GM04504 (cell line): ENCODE measurements around the gene SPATA12.
"Not testable (repeated sequence)": the region's sequence is repeated elsewhere in the genome, so short reads cannot be mapped to it uniquely, and the experiment has no call there.

Experiments
- DNase-seq: peaks from one replicate; pipeline ENCODE4 v3.0.0-alpha.2; 2012; ENCODE audit warnings: low read depth

The SPATA12 gene

DNA sequence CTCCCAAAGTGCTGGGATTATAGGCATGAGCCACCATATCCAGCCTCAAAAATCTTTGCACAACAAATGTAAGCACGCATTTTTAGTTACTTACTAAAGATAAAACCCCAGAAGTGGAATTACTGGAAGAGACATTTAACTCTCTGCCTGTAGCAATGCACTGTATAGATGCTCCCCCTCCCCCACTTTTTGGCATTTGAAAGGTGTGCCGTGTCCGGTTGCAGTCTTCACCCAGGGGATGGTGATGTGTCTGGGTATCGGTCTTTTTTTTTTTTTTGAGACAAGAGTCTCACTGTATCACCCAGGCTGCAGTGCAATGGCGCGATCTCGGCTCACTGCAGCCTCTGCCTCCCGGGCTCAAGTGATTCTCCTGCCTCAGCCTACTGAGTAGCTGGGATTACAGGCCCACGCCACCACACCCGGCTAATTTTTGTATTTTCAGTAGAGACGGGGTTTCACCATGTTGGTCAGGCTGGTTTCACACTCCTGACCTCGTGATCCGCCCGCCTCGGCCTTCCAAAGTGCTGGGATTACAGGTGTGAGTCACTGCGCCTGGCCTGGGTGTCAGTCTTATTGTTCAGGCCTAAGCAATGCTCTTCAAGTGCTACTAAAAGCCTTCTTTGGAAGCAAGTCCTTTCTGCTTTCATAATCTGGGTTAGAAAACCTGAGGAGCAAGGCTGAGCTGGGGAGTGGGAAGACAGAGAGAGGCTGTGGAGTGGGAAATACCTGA lies 23.0 kb downstream of the SPATA12 start:
- not testable (repeated sequence) for DNase-seq

DNA sequence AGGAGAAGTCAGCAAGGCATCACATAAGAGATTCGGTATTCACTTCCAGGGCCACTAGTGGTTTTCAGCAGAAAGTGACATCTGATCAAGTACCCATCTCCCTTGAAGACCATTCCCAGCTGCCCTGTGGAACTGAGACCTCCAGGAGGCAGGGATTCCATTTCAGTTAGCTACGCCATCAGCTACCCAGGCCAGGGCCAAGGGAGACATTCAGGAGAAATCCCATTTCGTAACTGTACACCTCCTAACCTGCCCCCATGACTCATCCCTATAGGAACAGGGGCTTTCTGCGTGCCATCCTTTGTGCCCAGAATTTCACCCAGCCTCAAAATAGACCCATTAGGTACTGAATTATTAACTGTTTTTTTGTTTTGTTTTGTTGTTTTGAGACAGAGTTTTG lies 24.7 kb downstream of the SPATA12 start:
- DNase-seq = no peak

DNA sequence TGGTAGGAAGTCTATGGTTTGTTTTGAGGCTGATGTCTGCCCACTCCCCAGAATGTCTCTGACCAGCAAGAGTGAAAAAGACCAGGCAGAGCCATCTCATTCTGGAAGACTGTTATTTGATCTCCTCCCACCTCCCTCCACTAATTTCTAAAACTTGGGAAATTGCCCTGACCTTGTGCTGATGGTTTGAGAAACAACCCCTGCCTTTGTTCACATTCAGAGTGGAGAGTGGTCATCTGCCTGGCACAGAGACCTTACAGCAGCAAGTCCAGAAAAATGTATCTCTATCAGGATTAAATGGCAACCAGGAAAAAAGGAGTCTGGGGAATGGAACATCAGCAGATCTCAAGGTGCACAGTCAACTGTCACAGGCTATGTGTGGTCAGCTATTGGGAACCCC lies 25.7 kb downstream of the SPATA12 start:
- DNase-seq = no peak

DNA sequence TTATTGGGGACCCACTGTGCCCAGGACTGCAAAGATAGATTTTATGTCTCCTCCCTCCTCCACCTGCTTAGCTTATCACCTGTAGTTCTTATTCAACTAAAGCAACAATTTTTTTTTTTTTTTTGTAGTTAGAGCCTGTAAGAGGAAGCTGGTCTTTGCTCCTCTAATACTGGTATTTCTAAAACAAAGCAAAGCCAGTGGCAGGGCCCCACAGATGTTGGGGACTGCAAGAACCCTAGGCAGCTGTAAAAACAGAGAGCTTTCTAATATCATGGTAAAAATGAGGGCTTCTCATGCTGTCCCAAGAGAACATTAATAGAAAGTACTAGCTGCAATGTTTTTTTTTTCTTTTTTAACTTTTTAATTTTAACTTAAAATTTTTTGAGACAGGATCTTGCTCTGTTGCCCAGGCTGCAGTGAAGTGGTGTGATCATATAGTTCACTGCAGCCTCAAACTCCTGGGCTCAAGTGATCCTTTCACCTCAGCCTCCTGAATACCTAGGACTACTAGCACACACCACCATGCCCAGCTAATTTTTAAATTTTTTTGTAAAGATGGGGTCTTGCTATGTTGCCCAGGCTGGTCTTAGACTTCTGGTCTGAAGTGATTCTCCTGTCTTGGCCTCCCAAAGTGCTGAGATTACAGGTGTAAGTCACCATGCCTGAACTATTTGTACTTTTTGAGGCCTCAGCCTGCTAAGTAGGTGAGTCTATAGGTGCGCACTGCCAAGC lies 27.1 kb downstream of the SPATA12 start:
- DNase-seq = no peak

DNA sequence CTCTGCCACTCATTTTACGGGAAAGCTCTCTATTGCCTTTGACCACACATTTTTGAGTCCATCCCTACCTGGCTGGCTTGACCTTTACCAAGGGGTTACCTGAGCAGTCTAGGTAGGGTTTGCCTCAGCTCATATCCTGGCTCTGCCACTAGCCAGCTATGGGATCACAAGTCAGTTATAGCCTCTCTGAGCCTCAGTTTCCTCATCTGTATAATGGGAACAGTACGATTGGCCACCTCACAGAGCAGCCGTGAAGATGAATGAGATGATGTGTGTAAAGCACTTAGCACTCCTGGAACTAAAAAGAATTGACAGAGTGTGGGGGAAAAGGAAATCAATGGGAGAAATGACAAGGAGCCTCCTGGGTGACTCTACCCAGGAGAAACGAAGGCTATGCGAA lies 28.0 kb downstream of the SPATA12 start:
- DNase-seq = no peak

DNA sequence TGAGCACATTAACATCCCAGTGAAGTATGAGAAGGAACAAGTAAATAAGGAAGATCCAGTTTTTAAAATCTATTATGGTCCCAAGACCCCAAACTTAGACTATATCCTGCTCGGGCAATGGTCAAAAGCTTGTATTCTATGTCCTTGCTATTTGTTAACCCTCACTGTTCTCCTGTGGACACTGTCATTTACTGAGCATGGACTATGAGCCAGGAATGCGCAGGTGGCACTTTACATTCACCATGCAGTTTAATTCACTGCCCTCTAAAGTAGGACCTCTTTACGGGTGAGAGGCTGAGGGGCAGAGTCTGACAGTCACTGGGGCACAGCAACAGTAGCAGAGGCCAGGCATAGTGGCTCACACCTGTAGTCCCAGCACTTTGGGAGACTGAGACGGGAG lies 28.6 kb downstream of the SPATA12 start:
- no peak for DNase-seq

DNA sequence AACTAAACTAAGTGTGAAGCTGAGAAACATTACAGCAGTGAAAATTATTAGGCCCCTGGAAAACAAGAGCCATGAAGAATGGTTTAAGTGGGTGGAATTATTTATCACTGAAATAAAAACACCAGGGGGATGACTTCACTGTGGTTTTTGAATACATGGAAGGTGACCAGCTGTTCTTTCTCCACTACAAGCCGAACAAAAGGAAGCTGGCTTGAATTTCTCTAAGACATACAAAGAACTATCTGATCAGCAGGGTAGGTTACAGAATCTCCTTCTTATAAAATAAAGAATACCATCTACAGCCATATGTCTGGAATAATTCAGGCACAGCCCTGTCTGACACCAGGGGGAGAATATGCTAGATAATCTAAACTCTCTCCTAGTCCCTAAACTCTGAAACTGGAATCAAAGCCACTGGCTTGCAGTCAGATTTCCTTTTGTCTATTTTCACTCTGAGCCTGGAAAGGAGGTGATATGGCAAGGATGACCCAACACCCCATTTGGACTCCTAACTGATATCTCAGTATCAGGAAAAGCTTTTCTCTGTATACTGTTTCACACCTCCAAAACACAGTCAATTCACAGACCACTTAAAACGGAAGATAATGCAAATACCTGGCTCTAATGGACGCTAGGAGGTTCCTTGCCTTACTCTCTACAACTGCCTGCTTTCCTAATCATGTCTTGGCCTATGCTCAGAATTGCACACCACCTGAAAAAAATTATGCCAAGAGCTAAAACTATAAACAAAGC lies 31.2 kb downstream of the SPATA12 start:
- DNase-seq = no peak

DNA sequence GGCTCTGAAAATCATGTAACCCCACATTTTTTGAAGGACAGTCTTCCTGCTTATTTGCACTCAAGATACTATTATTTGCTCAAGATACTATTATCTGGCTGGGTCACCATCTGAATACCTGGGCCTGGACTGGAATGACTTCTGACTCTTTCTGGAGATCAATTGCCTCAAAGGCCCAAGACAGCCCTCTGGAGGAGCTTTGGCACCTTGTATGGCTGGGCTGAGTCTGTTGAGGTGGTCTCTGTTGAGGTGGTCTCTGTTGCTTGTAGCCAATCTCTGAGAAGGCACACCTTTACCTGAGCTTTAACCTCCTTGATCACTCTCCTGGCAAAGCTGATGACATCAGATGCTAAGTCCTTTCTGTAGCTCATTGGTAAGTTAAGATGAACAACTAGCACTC lies 33.0 kb downstream of the SPATA12 start:
- no peak for DNase-seq

DNA sequence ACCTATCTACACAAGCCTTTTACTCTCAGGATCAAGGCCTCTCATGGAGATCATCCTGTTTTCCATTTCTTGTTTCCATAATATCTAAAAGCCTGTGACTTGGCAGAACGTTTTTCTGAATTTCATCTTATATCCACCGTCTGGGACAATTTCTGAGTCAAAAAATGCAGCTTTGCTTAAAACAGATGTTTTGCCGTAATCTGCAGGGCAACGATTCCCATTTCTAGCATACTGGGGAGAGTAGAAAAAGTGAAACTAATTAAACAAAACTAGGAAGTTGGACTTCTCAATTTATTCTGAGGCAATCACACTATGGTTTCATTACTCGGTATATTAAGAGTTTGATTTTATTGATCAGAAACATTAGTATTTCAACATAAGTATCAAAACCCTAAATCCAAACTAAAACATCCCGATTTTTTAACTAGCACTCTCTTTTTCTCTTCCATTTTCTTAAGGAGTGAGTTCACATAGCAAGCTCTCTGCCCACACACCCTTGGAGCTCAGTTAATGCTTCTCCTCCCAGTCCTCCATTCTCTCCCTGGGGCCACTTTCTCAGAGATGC lies 33.6 kb downstream of the SPATA12 start:
- no peak for DNase-seq

DNA sequence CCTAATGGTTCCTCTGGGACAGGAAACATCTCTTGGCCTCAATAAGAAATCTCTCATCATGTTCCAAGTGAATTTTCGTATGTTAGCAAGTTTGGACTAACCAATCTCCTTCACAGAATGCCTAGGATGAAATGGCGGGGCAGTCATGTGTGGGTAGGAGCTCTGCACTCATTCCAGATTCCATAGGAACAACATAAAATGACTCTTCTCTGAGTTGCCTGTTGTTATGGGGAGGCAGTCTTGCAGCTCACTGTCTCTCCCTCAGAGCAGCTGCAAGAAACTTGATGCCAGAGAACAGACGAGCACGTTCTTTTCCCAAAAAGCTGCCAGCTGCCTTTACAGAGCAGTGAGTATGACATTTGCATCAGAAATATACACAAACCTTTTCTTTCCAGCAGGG lies 34.1 kb downstream of the SPATA12 start:
- DNase-seq = no peak

DNA sequence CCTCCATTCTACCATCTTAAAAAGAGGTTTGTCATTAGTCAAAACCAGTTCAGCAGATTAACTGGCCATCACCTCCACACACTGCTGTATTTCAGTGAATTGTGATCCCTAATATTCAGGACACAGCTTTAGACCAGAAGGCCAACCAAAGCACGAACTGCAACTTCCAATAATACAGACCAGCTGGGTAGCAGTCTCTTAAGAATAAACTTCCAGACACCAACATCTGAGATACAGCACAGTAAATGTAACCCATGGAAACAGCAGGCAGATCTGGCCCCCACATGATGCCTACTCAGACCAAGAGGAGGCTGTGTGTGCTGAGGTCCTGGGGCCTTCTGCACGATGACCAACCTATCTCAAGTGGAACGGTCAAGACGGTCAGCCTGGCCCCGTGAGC lies 34.9 kb downstream of the SPATA12 start:
- DNase-seq = no peak

DNA sequence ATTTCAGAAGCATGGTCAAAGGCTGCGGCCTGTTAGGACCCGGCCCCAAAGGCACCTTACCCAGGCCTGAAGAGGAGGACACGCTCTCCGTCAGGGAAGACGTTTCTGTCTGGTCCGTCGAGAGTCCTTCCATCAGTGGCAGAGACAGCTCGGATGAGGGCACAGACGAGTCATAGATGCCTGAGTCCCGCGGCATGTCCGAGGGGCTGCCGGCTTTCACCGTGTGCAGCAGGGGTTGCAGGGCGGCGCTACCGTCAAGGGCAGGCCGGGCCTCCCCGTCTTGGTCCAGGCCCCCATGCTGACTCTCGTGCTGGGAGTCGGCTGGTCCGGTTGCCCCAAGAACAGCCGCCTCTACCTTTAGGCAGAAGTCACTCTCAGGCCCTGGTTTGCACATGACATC lies 37.1 kb downstream of the SPATA12 start:
- DNase-seq = no peak

DNA sequence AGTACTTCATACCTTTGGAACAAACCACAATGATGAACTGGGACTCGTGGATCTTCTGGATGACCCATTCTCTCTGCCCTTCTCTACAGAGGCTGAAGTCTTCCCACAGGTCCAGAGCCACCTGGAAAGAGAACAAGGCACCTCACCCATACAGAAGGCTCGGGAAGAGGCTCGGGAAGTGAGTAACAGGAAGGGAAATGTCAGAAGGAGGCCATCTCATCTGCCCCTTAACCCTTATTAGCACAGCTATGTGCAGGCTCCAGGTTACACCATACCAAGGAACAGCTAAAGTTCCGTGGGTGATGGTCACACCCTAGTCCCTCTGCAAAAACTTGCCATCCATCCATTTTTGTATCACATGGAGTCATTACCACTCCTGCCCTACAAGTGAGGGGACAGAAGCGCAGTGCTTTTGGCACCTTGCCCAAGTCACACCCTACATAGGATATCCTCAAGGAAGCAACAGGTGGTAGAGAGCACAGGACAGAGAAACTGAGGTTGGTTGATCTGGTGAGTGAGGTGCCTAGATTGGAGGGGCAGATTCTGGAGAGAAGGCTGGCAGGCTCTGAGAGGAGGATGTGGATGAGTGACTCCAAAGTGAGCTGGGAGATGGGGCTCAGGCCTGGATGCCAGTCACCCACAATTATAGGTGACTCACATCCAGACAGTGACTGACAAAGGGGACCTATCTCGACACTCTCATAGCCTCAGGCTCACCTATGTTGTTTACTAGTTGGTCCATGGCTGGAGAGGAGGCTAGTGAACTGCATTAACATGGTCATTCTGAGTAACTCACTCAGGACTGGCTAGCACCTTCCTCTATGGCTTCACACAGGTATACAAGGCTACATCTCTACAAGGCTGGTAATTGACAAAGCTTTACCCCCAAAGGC lies 38.2 kb downstream of the SPATA12 start:
- no peak for DNase-seq

DNA sequence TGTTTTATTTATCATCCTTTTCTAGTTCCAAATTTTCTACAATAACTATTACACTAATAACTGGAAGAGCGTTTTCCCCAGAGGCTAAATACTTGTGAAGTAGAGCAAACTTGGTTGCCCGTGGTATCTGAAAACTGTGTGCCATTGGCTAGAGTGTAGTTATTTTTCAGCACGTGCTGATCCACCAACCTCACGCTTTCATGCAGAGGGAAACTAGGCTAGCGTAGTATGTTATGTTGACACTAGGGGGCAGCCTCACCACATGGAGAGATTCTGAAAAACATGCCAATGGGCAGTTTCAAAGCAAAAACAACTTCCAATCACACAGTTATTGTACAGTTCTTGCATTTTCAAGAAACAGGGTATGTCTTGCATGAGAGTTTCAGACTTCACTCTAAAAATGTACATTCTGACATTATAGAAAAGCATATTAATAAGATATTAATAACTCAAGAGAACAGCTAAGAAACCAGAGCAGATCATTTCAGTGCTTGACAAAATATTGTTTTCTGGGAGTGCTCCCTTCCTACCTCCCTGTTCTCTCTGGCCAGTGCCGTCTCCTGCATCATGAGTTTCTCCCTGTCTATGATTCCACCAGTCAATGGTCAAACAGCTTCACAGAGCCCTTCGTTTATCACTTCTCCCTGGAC lies 39.7 kb downstream of the SPATA12 start:
- DNase-seq = peak; percentile 47

DNA sequence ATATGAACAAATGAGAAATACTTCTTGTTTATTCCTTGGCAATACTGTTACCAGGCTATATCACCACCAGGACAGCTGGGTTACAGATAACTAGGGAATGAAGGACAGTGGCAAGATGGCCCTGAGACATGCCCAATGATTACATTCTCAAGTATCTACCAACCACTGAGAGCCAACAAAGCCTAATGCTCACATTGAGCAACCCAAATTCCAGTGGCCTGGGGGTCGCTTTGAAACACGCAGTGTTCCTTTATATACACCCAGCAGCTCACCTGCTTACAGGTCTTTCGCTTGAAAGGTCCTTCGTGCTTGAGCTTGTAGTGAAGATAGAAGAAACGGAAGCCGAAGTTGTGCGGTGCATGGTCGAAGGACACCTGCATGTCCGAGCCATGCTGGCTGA lies 45.1 kb downstream of the SPATA12 start:
- DNase-seq = no peak

DNA sequence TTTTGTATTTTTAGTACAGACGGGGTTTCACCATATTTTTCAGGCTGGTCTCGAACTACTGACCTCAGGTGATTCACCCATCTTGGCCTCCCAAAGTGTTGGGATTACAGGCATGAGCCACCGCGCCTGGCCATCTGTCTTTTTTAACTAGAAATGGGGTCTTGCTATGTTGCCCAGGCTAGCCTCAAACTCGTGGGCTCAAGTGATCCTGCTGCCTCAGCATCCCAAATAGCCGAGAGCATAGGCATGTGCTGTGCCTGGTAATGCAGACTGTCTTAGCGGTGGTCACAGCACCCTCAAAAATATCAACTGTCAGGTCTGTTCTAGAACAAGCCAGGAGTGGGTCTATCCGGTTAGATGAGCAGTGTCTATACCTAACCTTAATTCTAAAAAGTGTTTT lies 48.2 kb downstream of the SPATA12 start:
- DNase-seq = no peak

DNA sequence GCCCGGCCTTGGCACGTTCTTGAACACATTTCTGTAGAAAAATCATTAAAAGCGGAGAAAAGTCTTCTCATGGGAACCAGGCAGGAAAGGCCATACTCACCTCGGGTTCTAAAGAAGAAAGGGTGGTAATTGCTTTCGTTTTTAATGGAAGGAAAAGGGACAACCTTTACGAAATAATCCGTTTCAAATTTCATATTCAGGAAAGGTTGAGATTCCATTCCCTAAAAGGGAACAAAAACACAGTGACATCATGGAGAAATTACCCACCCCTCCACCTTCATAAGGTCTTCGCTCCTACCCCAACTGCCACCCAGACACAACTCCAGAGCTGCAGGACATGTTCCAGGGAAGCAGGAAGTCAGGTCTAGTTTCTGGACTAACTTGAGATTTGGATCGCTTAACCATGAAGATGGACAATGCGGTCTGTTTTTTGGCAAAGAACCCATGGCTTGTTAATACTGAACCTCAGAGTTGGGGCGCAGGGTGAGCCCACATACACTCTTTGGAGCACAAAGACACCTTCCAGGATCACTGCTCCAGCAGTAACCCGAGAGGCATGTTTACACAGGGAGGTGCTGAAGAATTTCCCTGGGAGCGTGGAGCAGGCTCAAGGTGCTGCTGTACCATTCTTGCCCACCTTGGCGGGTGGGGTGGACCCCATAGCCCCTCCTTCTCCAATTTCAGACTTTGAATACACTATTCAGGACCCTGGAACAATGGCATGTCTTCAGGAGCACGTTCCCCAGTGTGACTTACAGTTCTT lies 49.2 kb downstream of the SPATA12 start:
- no peak for DNase-seq

DNA sequence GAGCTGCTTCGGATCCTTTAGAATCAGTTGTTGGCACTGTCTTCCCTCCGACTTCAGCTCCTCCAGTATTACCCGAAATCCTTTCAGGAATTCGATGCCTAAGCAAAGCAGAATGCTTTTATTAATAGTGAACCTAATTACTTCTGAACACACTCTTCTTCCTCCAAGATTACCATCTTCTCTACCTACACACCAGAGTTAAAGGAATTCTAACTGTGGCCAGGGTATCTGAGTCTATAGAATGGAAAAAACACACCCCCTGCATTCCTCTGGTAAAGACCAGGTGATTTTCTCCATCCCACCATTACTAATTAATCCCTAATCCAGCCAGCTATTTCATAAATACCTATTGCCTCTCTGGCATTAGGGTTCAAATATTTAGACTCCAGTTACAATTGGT lies 49.8 kb downstream of the SPATA12 start:
- DNase-seq = no peak

DNA sequence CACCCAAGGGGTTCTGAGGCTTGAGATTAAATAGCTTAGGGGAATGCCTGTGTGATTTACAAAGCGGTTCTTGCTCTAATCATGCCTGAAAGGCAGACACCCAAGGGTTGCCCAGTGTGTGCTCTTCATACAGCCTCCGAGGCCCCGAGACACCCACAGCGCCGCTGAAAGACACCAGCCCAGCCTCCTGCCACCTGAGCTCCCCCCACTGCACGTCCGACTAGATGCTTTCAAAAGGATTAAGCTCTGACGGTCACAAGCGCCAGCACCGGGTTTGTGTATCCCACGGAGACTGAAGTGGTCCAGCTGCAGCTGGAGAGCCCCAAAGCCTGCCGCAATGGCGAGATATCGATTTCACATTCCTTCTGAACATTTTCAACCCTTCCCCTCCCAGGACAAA lies 50.3 kb downstream of the SPATA12 start:
- no peak for DNase-seq

DNA sequence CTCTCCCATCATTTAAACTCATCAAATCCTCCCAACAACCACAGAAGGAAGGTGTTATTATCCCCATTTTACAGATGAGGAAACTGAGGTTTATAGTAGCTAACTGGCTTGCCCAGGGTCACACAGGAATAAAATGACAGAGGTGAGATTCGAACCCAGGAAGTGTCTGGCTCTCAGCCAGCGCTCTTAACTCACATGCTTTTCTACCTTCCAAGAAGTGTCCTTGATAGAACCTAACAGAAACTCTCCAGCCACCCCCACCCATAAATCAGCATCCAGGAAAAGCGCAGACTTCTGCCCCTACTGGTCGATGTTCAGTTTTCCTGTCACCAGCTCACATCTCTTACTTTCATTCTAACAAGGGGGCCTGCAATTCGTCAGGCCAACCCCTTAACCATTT lies 51.7 kb downstream of the SPATA12 start:
- no peak for DNase-seq

DNA sequence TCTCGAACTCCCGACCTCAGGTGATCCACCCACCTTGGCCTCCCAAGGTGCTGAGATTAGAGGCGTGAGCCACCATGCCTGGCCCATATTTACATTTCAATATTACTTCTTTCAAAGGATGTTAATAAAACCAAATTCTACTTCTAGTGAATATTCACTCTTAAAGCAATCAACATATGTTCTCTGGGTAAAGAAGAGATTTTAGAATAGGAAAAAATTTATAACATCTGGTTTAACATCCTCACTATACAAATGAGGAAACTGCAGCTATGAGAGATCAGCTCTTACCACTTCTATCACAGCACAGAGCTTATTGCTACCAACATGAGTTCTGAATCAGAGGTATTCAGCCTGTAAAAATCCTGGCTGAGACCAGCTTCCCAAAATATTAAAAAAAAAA lies 56.0 kb downstream of the SPATA12 start:
- no peak for DNase-seq
